ENCODE results near the gene ZDHHC1.

DNA sequence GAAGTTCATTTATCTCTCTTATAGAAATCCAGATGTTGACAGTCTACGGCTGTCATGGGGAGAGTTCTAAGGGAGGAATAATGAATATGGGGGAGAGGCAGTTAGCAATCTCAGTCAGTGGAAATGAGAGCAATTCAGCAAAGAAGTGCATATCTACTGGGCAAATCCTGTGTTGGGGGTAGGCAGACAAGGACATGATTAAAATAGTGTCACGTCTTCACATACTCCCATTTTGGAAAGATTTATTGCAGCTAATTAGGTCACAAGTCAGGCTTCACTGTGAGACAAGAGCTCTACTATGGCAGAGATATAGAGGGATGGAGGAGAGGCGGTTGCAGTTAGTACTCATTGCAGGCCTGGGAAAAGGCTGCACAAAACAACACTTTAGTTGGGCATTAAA is 59.9 kb downstream of the ZDHHC1 start:
- no peak for TF ChIP-seq CTCF (IDR thresholded peaks at IDR 0.05)
- TF ChIP-seq POLR2A (IDR thresholded peaks at IDR 0.05) = no peak

Data from testis (tissue), 2 donors.